A549 (cell line): ENCODE measurements around the gene RABGAP1. TPM values are rescaled to one million over a fixed set of nuclear protein-coding genes. Genes with fewer than 3 reads are reported as not detected.

Source experiments
- ATAC-seq, 2 experiments: fragments of 200-7000 bp in 1 of 2; fragments of >200 bp in 1 of 2; cut with Nextera tagmentation in 1 of 2; cut with Tn5 transposase in 1 of 2; 3 replicates each; pipeline versions ENCODE4 v1.8.0 to v1.9.1; 2018 to 2020; ENCODE audit warnings: mild to moderate bottlenecking in 1 of 2, moderate library complexity in 1 of 2
- CTCF ChIA-PET: fragments of 300-600 bp; sonication (Branson Sonifier 250); formaldehyde crosslinking; extraction: SDS; loops from one replicate; lab custom pipeline; 2021; ENCODE audit warnings: antibody characterized with exemption, inconsistent platforms; lab: Yijun Ruan, JAX
- POLR2A ChIA-PET: fragments of 350-600 bp; formaldehyde crosslinking; extraction: SDS; loops from one replicate; lab custom pipeline; 2021; ENCODE audit warnings: antibody characterized with exemption, inconsistent platforms; lab: Yijun Ruan, JAX
- DNase-seq, 2 experiments: peaks; one replicate each; pipeline versions ENCODE4 v3.0.0 to v3.0.0-alpha.2; 2011 to 2016; ENCODE audit warnings: low read depth in 1 of 2, low spot score in 1 of 2
- FAIRE-seq: peaks from 2 replicates; lab custom pipeline; 2011; peaks lifted over from hg19 to GRCh38; lab: Jason Lieb, UNC
- H3K27ac ChIP-seq, 2 experiments: fragments of >200 bp; sonication (Bioruptor Twin); formaldehyde crosslinking; 3 replicates each; pipeline ENCODE4 v1.5.1; 2016 to 2017
- H3K4me1 ChIP-seq: fragments of >200 bp; sonication (Bioruptor Twin); formaldehyde crosslinking; 3 replicates; pipeline ENCODE4 v1.6.1; 2016
- H3K4me2 ChIP-seq: fragments of >200 bp; sonication (Bioruptor Twin); formaldehyde crosslinking; 3 replicates; pipeline ENCODE4 v1.6.1; 2016
- H3K4me3 ChIP-seq: fragments of >200 bp; sonication (Bioruptor Twin); formaldehyde crosslinking; 3 replicates; pipeline ENCODE4 v1.5.1; 2016
- H3K9me3 ChIP-seq: fragments of >200 bp; sonication (Bioruptor Twin); formaldehyde crosslinking; 3 replicates; pipeline ENCODE4 v1.6.1; 2016
- ATOH8 ChIP-seq: fragments of 250-450 bp; sonication (Bioruptor Pico); IDR thresholded peaks from 2 replicates; pipeline ENCODE4 v1.5.0; 2020; ENCODE audit warnings: low read depth, mild to moderate bottlenecking, moderate library complexity
- BCL3 ChIP-seq: fragments of >200 bp; sonication (Bioruptor Twin); formaldehyde crosslinking; IDR thresholded peaks from 3 replicates; pipeline ENCODE4 v1.6.1; 2016
- BHLHE40 ChIP-seq: IDR thresholded peaks from 2 replicates; pipeline ENCODE4 v1.6.1; 2012; ENCODE audit warnings: low read depth, low read length, inconsistent platforms
- CBX8 ChIP-seq: fragments of 200-600 bp; sonication (generic); IDR thresholded peaks from 2 replicates; pipeline ENCODE4 v1.6.1; 2016
- CEBPB ChIP-seq, 2 experiments: fragments of >200 bp in 1 of 2; sonication (Bioruptor Twin) in 1 of 2; formaldehyde crosslinking in 1 of 2; IDR thresholded peaks; 2 replicates each; pipeline ENCODE4 v1.6.1; 2012 to 2016
- CHD2 ChIP-seq: fragments of 150-350 bp; IDR thresholded peaks from 2 replicates; pipeline ENCODE4 v1.6.1; 2014; ENCODE audit warnings: low read length; ENCODE audit not compliant: partially characterized antibody
- CHD4 ChIP-seq: fragments of 200-600 bp; sonication (generic); IDR thresholded peaks from 2 replicates; pipeline ENCODE4 v1.6.1; 2016; ENCODE audit warnings: antibody characterized with exemption, mild to moderate bottlenecking, borderline replicate concordance
- E2F6 ChIP-seq: IDR thresholded peaks from 2 replicates; pipeline ENCODE4 v1.6.1; 2012; ENCODE audit warnings: low read depth, borderline replicate concordance
- EHF ChIP-seq: fragments of 250-450 bp; sonication (Bioruptor Pico); IDR thresholded peaks from 2 replicates; pipeline ENCODE4 v1.5.0; 2020; ENCODE audit warnings: mild to moderate bottlenecking
- EP300 ChIP-seq, 2 experiments: fragments of >200 bp; sonication (Bioruptor Twin); formaldehyde crosslinking; IDR thresholded peaks; 2 replicates in 1 of 2; 3 replicates in 1 of 2; pipeline ENCODE4 v1.6.1; 2016 to 2017
- GATA3 ChIP-seq: IDR thresholded peaks from 2 replicates; pipeline ENCODE4 v1.6.1; 2012; ENCODE audit warnings: borderline replicate concordance
- HDAC2 ChIP-seq: fragments of 200-600 bp; sonication (generic); IDR thresholded peaks from 2 replicates; pipeline ENCODE4 v1.6.1; 2016
- HES2 ChIP-seq: fragments of >200 bp; sonication (Bioruptor Twin); formaldehyde crosslinking; IDR thresholded peaks from 2 replicates; pipeline ENCODE4 v1.6.1; 2016
- HOXA7 ChIP-seq: fragments of 250-450 bp; sonication (Bioruptor Pico); IDR thresholded peaks from 2 replicates; pipeline ENCODE4 v1.5.0; 2020; ENCODE audit warnings: mild to moderate bottlenecking, moderate library complexity
- JUN ChIP-seq, 2 experiments: fragments of >200 bp; sonication (Bioruptor Twin); formaldehyde crosslinking; IDR thresholded peaks; 2 replicates in 1 of 2; 3 replicates in 1 of 2; pipeline ENCODE4 v1.6.1; 2016 to 2017
- KDM1A ChIP-seq: fragments of 200-600 bp; sonication (generic); IDR thresholded peaks from 2 replicates; pipeline ENCODE4 v1.6.1; 2016; ENCODE audit warnings: low read depth, mild to moderate bottlenecking
- KDM5A ChIP-seq: fragments of 200-600 bp; sonication (generic); IDR thresholded peaks from 2 replicates; pipeline ENCODE4 v1.6.1; 2016; ENCODE audit warnings: antibody characterized with exemption, mild to moderate bottlenecking
- MAFK ChIP-seq: fragments of 450-650 bp; IDR thresholded peaks from 2 replicates; pipeline ENCODE4 v1.6.1; 2014; ENCODE audit not compliant: partially characterized antibody
- PHF8 ChIP-seq: fragments of 200-600 bp; sonication (generic); IDR thresholded peaks from 2 replicates; pipeline ENCODE4 v1.6.1; 2016; ENCODE audit warnings: low read depth, mild to moderate bottlenecking, antibody characterized with exemption, moderate library complexity, borderline replicate concordance
- POLR2A ChIP-seq: IDR thresholded peaks from 2 replicates; pipeline ENCODE4 v1.6.1; 2012; ENCODE audit warnings: mild to moderate bottlenecking, low read length
- TFCP2L1 ChIP-seq: fragments of 250-450 bp; sonication (Bioruptor Pico); IDR thresholded peaks from 2 replicates; pipeline ENCODE4 v1.5.0; 2021; ENCODE audit warnings: mild to moderate bottlenecking
- ZNF302 ChIP-seq: fragments of 250-450 bp; sonication (Bioruptor Pico); IDR thresholded peaks from 2 replicates; pipeline ENCODE4 v1.9.0; 2021; ENCODE audit warnings: inconsistent platforms, mild to moderate bottlenecking, moderate library complexity
- WGBS: methylation state at CpG from one replicate; pipeline ENCODE4 v1.1.6; 2017; ENCODE audit errors: missing lambda C conversion rate; 5-methylcytosine and 5-hydroxymethylcytosine counted together
- polyA minus RNA-seq: library from RNA; depleted of rRNA, polyadenylated mRNA; stranded (reverse); fragments of >200 nt; gene quantifications from 2 replicates; pipeline ENCODE4 v1.2.3, GENCODE V29; 2011; rRNA and poly(A)+ RNA removed
- polyA plus RNA-seq, 4 experiments: library from polyadenylated mRNA; depleted of rRNA in 3 of 4; stranded (reverse); fragments of >200 nt; fragmentation: RNase III in 1 of 4; extraction: RNeasy Plus Mini Kit Qiagen cat#74134 plus additional on column Dnase treatment in 1 of 4; gene quantifications; 2 replicates in 3 of 4; 3 replicates in 1 of 4; pipeline ENCODE4 v1.2.3, GENCODE V29; 2011 to 2017

RABGAP1 gene
- polyA plus RNA-seq (2011; rRNA removed): 39.9 and 52.9 TPM in 2 replicates
- polyA plus RNA-seq (2012; cell fraction: cytosol; rRNA removed): 7.4 and 8.7 TPM in 2 replicates
- 8.2 and 13.5 TPM in 2 replicates for polyA plus RNA-seq (2012; cell fraction: nucleus; rRNA removed)
- 17.5 to 17.8 TPM (median 17.5 TPM) in 3 replicates for polyA plus RNA-seq (2017; fragmentation: RNase III; extraction: RNeasy Plus Mini Kit Qiagen cat#74134 plus additional on column Dnase treatment)
- polyA minus RNA-seq: 47.0 and 62.4 TPM in 2 replicates

- POLR2A ChIA-PET: interaction anchor here (0.6 to 2.8 kb wide), 19 partner anchors 9 to 113 kb away, joined by 3 to 54 read pairs (median 4); partner anchors contain the start of genes PDCL, RC3H2, ZBTB26 and ZBTB6
- Histone ChIP-seq H3K4me3 (peak within 1 kb of the TSS; percentile 56), H3K27ac (peak within 1 kb of the TSS; percentile 87 to 92), H3K9me3 (no peaks in the 10 kb centered on the region), H3K4me1 (peaks cover 21% of the 10 kb centered on the region; the same call in 2 of the 3 replicates), H3K4me2 (peak within 1 kb of the TSS; percentile 89)
- no peak for FAIRE-seq
- CTCF ChIA-PET: interaction anchor here (1.0 kb wide), 1 partner anchor 11 kb away, joined by 3 read pairs; no protein-coding TSS in a partner anchor
- peak; percentile 99 for ATAC-seq
- no peak for TF ChIP-seq KDM1A
- TF ChIP-seq PHF8: peak; percentile 93
- 0 out of 5 replicates have a peak, but pooled peaks of 1 of the 2 experiments have one; percentile 15 for TF ChIP-seq EP300 (IDR thresholded peaks at IDR 0.05)
- TF ChIP-seq EHF (CRISPR knock-in tag): no peak
- TF ChIP-seq TFCP2L1: 0 out of 2 replicates have a peak, but pooled peaks have one; percentile 79
- TF ChIP-seq MAFK: no peak
- peak; percentile 72; the same call in 1 of the 3 replicates for TF ChIP-seq BCL3
- TF ChIP-seq POLR2A: peak; percentile 61
- TF ChIP-seq CEBPB (IDR thresholded peaks at IDR 0.05): no peak
- TF ChIP-seq KDM5A: no peak
- TF ChIP-seq HES2: no peak
- peak; percentile 49 to 92; a peak in 3 of 5 replicates for TF ChIP-seq JUN (IDR thresholded peaks at IDR 0.05)
- 0 out of 2 replicates have a peak, but pooled peaks have one; percentile 39 for TF ChIP-seq E2F6
- TF ChIP-seq GATA3: no peak
- 0% methylated on average over 18 of the region's 54 CpGs for WGBS
- DNase-seq: peak; percentile 98 to 99
Measured at GRCh38 chr9:122940749-122941581, at the start of gene RABGAP1. Gene RABGAP1, plus strand, starts transcription at chr9:122941020. Its CDS starts 16,040 bp downstream, at chr9:122957060.

GRCh38 chr9:122897969-122898368 lies 42.9 kb upstream of the RABGAP1 start:
- TF ChIP-seq KDM1A (no peak), ATOH8 (CRISPR knock-in tag) (no peak), HOXA7 (no peak), ZNF302 (CRISPR knock-in tag) (no peak), CHD4 (no peak), CHD2 (no peak), JUN (IDR thresholded peaks at IDR 0.05) (no peak), CBX8 (no peak), HDAC2 (no peak), E2F6 (no peak), BHLHE40 (no peak)
- TF ChIP-seq, all 56 proteins: peak for 0
- DNase-seq (no peak), FAIRE-seq (no peak), ATAC-seq (no peak)
- Histone ChIP-seq H3K27ac (no peak overlapping the region), H3K4me3 (no peak overlapping the region), H3K9me3 (no peaks in the 10 kb centered on the region), H3K4me1 (peaks cover 25% of the 10 kb centered on the region; the same call in 2 of the 3 replicates), H3K4me2 (no peak overlapping the region)
- WGBS: 85% methylated on average over 1 of the region's 1 CpG
- POLR2A ChIA-PET: no interaction called here
- CTCF ChIA-PET: interaction anchor here (0.7 to 1.2 kb wide), 3 partner anchors 21 to 535 kb away, joined by 3 to 4 read pairs (median 3); no protein-coding TSS in a partner anchor
